Right atrium auricular region (tissue), 2 donors: ENCODE measurements around the gene FMNL3. TPM values are rescaled to one million over a fixed set of nuclear protein-coding genes. Genes with fewer than 3 reads are reported as not detected.

ENCODE experiments used
- DNase-seq: peaks from one replicate; pipeline ENCODE4 v3.0.0-alpha.2; 2019; ENCODE audit warnings: low spot score
- H3K27ac ChIP-seq, 2 donors: fragments of 200-600 bp; sonication (generic); 1 replicate in 1 of 2; 2 replicates in 1 of 2; pipeline ENCODE4 v1.5.1; 2016 to 2019
- H3K27me3 ChIP-seq, 2 donors: fragments of 200-600 bp; sonication (generic); one replicate each; pipeline versions ENCODE4 v1.5.1 to v1.6.0; 2017 to 2019
- H3K36me3 ChIP-seq: fragments of 200-600 bp; sonication (generic); one replicate; pipeline ENCODE4 v1.5.1; 2016
- H3K4me1 ChIP-seq, 2 donors: fragments of 200-600 bp; sonication (generic); one replicate each; pipeline versions ENCODE4 v1.5.1 to v1.6.0; 2017 to 2019
- H3K4me3 ChIP-seq, 2 donors: fragments of 200-600 bp; sonication (generic); 1 replicate in 1 of 2; 2 replicates in 1 of 2; pipeline ENCODE4 v1.5.1; 2017 to 2019; ENCODE audit warnings: mild to moderate bottlenecking in 1 of 2, moderate library complexity in 1 of 2
- H3K9me3 ChIP-seq, 2 donors: fragments of 200-600 bp; sonication (generic); one replicate each; pipeline ENCODE4 v1.5.1; 2019
- CTCF ChIP-seq, 2 donors: fragments of 200-600 bp; sonication (generic); IDR thresholded peaks; one replicate each; pipeline ENCODE4 v1.5.1; 2019; ENCODE audit warnings: antibody characterized with exemption in 2 of 2
- total RNA-seq, 2 donors: library from RNA; depleted of rRNA; stranded (reverse); fragments of >200 nt; gene quantifications; one replicate each; pipeline ENCODE4 v1.1.0, GENCODE V29; 2016

The FMNL3 gene
- total RNA-seq, 2 donors from 2014 or later: 9.0 to 19.7 TPM

DNA sequence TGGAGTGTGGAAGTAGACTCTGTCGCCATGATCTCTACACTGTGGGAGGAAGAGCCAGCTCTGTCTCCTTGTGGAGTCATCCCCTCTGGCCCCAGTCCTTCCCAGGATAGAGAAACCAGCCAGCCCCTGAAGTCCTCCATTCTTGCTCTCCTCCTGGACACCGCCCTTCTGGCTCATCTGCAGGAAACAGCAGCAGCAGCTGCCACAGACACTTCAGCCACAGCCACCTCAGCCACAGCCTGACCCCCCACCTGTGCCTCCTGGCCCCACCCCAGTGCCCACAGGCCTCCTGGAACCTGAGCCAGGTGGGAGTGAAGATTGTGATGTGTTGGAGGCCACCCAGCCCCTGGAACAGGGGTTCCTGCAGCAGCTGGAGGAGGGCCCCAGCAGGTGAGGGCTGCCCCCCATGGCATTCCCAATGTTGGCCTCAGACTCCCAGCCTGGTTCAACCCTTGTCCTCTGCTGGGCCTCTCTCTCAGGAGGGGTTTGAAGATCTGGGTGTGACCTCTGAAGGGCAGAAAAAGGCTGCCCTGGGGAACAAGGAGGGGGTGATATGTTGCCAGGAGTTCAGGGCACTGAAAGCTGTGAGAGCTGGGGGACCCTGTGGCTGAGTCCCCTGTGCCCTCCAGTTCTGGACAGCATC is 73.4 kb downstream of the FMNL3 start:
- TF ChIP-seq CTCF (IDR thresholded peaks at IDR 0.05): no peak
- H3K4me1 ChIP-seq: peaks cover 0 to 17% of the 10 kb centered on the region in 2 donors
- H3K27ac ChIP-seq: no peak overlapping the region
- DNase-seq: no peak
- no peaks in the 10 kb centered on the region for H3K27me3 ChIP-seq
- H3K4me3 ChIP-seq: no peak overlapping the region
- H3K36me3 ChIP-seq: peaks cover 21% of the 10 kb centered on the region
- H3K9me3 ChIP-seq: no peaks in the 10 kb centered on the region

- Histone ChIP-seq H3K4me3 (no peak overlapping the region), H3K4me1 (peaks cover 0 to 17% of the 10 kb centered on the region in 2 donors), H3K9me3 (no peaks in the 10 kb centered on the region), H3K36me3 (peaks cover 21% of the 10 kb centered on the region), H3K27ac (no peak overlapping the region), H3K27me3 (no peaks in the 10 kb centered on the region)
- TF ChIP-seq CTCF (IDR thresholded peaks at IDR 0.05): no peak
- no peak for DNase-seq
Measured at GRCh38 chr12:49632986-49633702, 74.1 kb downstream of the FMNL3 start.

DNA sequence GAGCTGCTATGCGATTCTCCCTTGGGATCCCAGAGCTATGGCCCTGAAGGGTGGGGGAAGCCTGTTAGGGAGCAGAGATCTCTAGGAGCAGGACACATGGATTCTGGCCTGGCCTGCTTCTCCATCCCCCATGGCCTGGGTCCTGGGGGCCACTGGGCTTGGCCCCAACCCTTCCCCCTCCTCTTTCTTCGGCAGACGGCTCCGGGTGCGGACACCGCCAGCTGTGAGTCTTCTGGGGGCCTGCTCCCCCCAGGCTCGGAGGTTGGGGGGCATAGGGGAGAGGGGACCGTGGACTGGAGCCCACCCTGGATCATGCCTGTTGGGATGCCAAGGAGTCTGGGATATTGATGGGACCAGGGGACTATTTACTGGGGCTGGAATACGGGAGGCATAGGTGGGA is 74.8 kb downstream of the FMNL3 start:
- DNase-seq: no peak
- H3K36me3 ChIP-seq: peaks cover 21% of the 10 kb centered on the region

DNA sequence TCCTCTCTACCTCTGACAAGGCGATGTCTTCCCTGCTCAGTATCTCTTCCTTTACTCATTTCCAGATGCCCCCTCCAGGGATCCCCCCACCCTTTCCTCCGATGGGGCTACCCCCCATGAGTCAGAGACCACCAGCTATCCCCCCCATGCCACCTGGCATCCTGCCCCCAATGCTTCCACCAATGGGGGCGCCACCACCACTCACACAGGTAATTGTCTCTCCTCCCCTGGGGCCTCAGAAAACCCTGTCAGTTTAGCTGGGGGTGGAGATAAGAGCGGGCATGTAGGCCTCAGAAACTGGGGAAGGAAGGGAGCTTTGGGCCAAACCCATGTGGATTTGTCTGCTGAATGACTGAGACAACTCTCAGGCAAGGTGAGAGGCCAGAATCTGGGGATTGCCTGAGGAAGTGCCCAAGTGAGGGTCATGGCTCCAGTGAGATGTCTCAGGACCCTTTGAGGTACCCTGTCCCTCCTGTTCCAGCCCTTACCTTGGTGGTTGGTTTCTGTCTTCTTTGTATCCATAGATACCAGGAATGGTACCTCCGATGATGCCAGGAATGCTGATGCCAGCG is 75.8 kb downstream of the FMNL3 start:
- Histone ChIP-seq H3K4me3 (no peak overlapping the region), H3K36me3 (peaks cover 21% of the 10 kb centered on the region), H3K27me3 (no peaks in the 10 kb centered on the region), H3K4me1 (peaks cover 0 to 3% of the 10 kb centered on the region in 2 donors), H3K27ac (no peak overlapping the region), H3K9me3 (no peaks in the 10 kb centered on the region)
- DNase-seq: no peak
- no peak for TF ChIP-seq CTCF (IDR thresholded peaks at IDR 0.05)

More for the DNA sequence above, 74.8 kb downstream of the FMNL3 start:
- no peak for TF ChIP-seq CTCF (IDR thresholded peaks at IDR 0.05)
- Histone ChIP-seq H3K27me3 (no peaks in the 10 kb centered on the region), H3K4me3 (no peak overlapping the region), H3K9me3 (no peaks in the 10 kb centered on the region), H3K27ac (no peak overlapping the region), H3K4me1 (peaks cover 0 to 13% of the 10 kb centered on the region in 2 donors)

GRCh38 chr12:49627752-49628360 is 79.3 kb downstream of the FMNL3 start:
- Histone ChIP-seq H3K4me3 (no peak overlapping the region), H3K27me3 (no peaks in the 10 kb centered on the region), H3K36me3 (peaks cover 5% of the 10 kb centered on the region), H3K4me1 (peaks cover 0 to 7% of the 10 kb centered on the region in 2 donors), H3K27ac (no peak overlapping the region), H3K9me3 (no peaks in the 10 kb centered on the region)
- DNase-seq: no peak
- TF ChIP-seq CTCF (IDR thresholded peaks at IDR 0.05): no peak
